A549 (cell line): ENCODE measurements around the gene SNTG2. TPM values are rescaled to one million over a fixed set of nuclear protein-coding genes. Genes with fewer than 3 reads are reported as not detected.

ENCODE experiments used
- ATAC-seq, 2 experiments: fragments of 200-7000 bp in 1 of 2; fragments of >200 bp in 1 of 2; cut with Nextera tagmentation in 1 of 2; cut with Tn5 transposase in 1 of 2; 3 replicates each; pipeline versions ENCODE4 v1.8.0 to v1.9.1; 2018 to 2020; ENCODE audit warnings: mild to moderate bottlenecking in 1 of 2, moderate library complexity in 1 of 2
- CTCF ChIA-PET: fragments of 300-600 bp; sonication (Branson Sonifier 250); formaldehyde crosslinking; extraction: SDS; loops from one replicate; lab custom pipeline; 2021; ENCODE audit warnings: antibody characterized with exemption, inconsistent platforms; lab: Yijun Ruan, JAX
- POLR2A ChIA-PET: fragments of 350-600 bp; formaldehyde crosslinking; extraction: SDS; loops from one replicate; lab custom pipeline; 2021; ENCODE audit warnings: antibody characterized with exemption, inconsistent platforms; lab: Yijun Ruan, JAX
- DNase-seq, 2 experiments: peaks; one replicate each; pipeline versions ENCODE4 v3.0.0 to v3.0.0-alpha.2; 2011 to 2016; ENCODE audit warnings: low read depth in 1 of 2, low spot score in 1 of 2
- FAIRE-seq: peaks from 2 replicates; lab custom pipeline; 2011; peaks lifted over from hg19 to GRCh38; lab: Jason Lieb, UNC
- H3K27ac ChIP-seq, 2 experiments: fragments of >200 bp; sonication (Bioruptor Twin); formaldehyde crosslinking; 3 replicates each; pipeline ENCODE4 v1.5.1; 2016 to 2017
- H3K4me1 ChIP-seq: fragments of >200 bp; sonication (Bioruptor Twin); formaldehyde crosslinking; 3 replicates; pipeline ENCODE4 v1.6.1; 2016
- H3K4me2 ChIP-seq: fragments of >200 bp; sonication (Bioruptor Twin); formaldehyde crosslinking; 3 replicates; pipeline ENCODE4 v1.6.1; 2016
- H3K4me3 ChIP-seq: fragments of >200 bp; sonication (Bioruptor Twin); formaldehyde crosslinking; 3 replicates; pipeline ENCODE4 v1.5.1; 2016
- H3K9me3 ChIP-seq: fragments of >200 bp; sonication (Bioruptor Twin); formaldehyde crosslinking; 3 replicates; pipeline ENCODE4 v1.6.1; 2016
- BHLHE40 ChIP-seq: IDR thresholded peaks from 2 replicates; pipeline ENCODE4 v1.6.1; 2012; ENCODE audit warnings: low read depth, low read length, inconsistent platforms
- CBX2 ChIP-seq: fragments of 200-600 bp; sonication (generic); IDR thresholded peaks from 2 replicates; pipeline ENCODE4 v1.6.1; 2016; ENCODE audit warnings: low read depth, mild to moderate bottlenecking, borderline replicate concordance
- CBX8 ChIP-seq: fragments of 200-600 bp; sonication (generic); IDR thresholded peaks from 2 replicates; pipeline ENCODE4 v1.6.1; 2016
- CHD2 ChIP-seq: fragments of 150-350 bp; IDR thresholded peaks from 2 replicates; pipeline ENCODE4 v1.6.1; 2014; ENCODE audit warnings: low read length; ENCODE audit not compliant: partially characterized antibody
- CHD4 ChIP-seq: fragments of 200-600 bp; sonication (generic); IDR thresholded peaks from 2 replicates; pipeline ENCODE4 v1.6.1; 2016; ENCODE audit warnings: antibody characterized with exemption, mild to moderate bottlenecking, borderline replicate concordance
- E2F6 ChIP-seq: IDR thresholded peaks from 2 replicates; pipeline ENCODE4 v1.6.1; 2012; ENCODE audit warnings: low read depth, borderline replicate concordance
- EP300 ChIP-seq, 2 experiments: fragments of >200 bp; sonication (Bioruptor Twin); formaldehyde crosslinking; IDR thresholded peaks; 2 replicates in 1 of 2; 3 replicates in 1 of 2; pipeline ENCODE4 v1.6.1; 2016 to 2017
- ESRRA ChIP-seq: fragments of 150-350 bp; IDR thresholded peaks from 2 replicates; pipeline ENCODE4 v1.6.1; 2014; ENCODE audit warnings: mild to moderate bottlenecking, low read length, borderline replicate concordance
- FOSB ChIP-seq: fragments of 250-450 bp; sonication (Bioruptor Pico); IDR thresholded peaks from 2 replicates; pipeline ENCODE4 v1.5.0; 2020; ENCODE audit warnings: mild to moderate bottlenecking, moderate library complexity
- GATA3 ChIP-seq: IDR thresholded peaks from 2 replicates; pipeline ENCODE4 v1.6.1; 2012; ENCODE audit warnings: borderline replicate concordance
- HDAC2 ChIP-seq: fragments of 200-600 bp; sonication (generic); IDR thresholded peaks from 2 replicates; pipeline ENCODE4 v1.6.1; 2016
- HEYL ChIP-seq: fragments of 250-450 bp; sonication (Bioruptor Pico); IDR thresholded peaks from 2 replicates; pipeline ENCODE4 v1.8.0; 2021; ENCODE audit warnings: mild to moderate bottlenecking, moderate library complexity
- HOXB13 ChIP-seq: fragments of 250-450 bp; sonication (Bioruptor Pico); IDR thresholded peaks from 2 replicates; pipeline ENCODE4 v1.5.0; 2020; ENCODE audit warnings: low read depth, mild to moderate bottlenecking, moderate library complexity
- MAZ ChIP-seq: fragments of 150-350 bp; IDR thresholded peaks from 2 replicates; pipeline ENCODE4 v1.6.1; 2014; ENCODE audit warnings: antibody characterized with exemption, low read depth, low read length, borderline replicate concordance
- NFE2L2 ChIP-seq: fragments of 150-350 bp; conservative IDR thresholded peaks from 2 replicates; pipeline ENCODE4 v1.6.1; 2014; ENCODE audit warnings: low read length
- NPAS2 ChIP-seq: fragments of 250-450 bp; sonication (Bioruptor Pico); IDR thresholded peaks from 2 replicates; pipeline ENCODE4 v1.8.0; 2022; ENCODE audit warnings: mild to moderate bottlenecking, moderate library complexity, borderline replicate concordance
- PHF8 ChIP-seq: fragments of 200-600 bp; sonication (generic); IDR thresholded peaks from 2 replicates; pipeline ENCODE4 v1.6.1; 2016; ENCODE audit warnings: low read depth, mild to moderate bottlenecking, antibody characterized with exemption, moderate library complexity, borderline replicate concordance
- POLR2AphosphoS2 ChIP-seq: conservative IDR thresholded peaks from 2 replicates; pipeline ENCODE4 v1.6.1; 2012; ENCODE audit warnings: low read length, improper control_type of control experiment, inconsistent platforms
- RAD21 ChIP-seq, 2 experiments: fragments of >200 bp in 1 of 2; sonication (Bioruptor Twin) in 1 of 2; formaldehyde crosslinking in 1 of 2; IDR thresholded peaks in 1 of 2; conservative IDR thresholded peaks in 1 of 2; 2 replicates in 1 of 2; 3 replicates in 1 of 2; pipeline ENCODE4 v1.6.1; 2012 to 2018; ENCODE audit warnings: inconsistent platforms in 1 of 2
- RCOR1 ChIP-seq: fragments of 150-350 bp; IDR thresholded peaks from 2 replicates; pipeline ENCODE4 v1.6.1; 2014; ENCODE audit warnings: antibody characterized with exemption, low read length, low read depth
- RFX5 ChIP-seq: fragments of 450-650 bp; IDR thresholded peaks from 2 replicates; pipeline ENCODE4 v1.7.1; 2014; ENCODE audit warnings: antibody characterized with exemption, mild to moderate bottlenecking, moderate library complexity
- SMC3 ChIP-seq: fragments of >200 bp; sonication (Bioruptor Twin); formaldehyde crosslinking; IDR thresholded peaks from 3 replicates; pipeline ENCODE4 v1.6.1; 2018; ENCODE audit warnings: inconsistent platforms
- SREBF2 ChIP-seq: fragments of 450-650 bp; IDR thresholded peaks from 2 replicates; pipeline ENCODE4 v1.6.1; 2014; ENCODE audit warnings: mild to moderate bottlenecking, moderate library complexity
- WGBS: methylation state at CpG from one replicate; pipeline ENCODE4 v1.1.6; 2017; ENCODE audit errors: missing lambda C conversion rate; 5-methylcytosine and 5-hydroxymethylcytosine counted together
- polyA plus RNA-seq, 4 experiments: library from polyadenylated mRNA; depleted of rRNA in 3 of 4; stranded (reverse); fragments of >200 nt; fragmentation: RNase III in 1 of 4; extraction: RNeasy Plus Mini Kit Qiagen cat#74134 plus additional on column Dnase treatment in 1 of 4; gene quantifications; 2 replicates in 3 of 4; 3 replicates in 1 of 4; pipeline ENCODE4 v1.2.3, GENCODE V29; 2011 to 2017
- TF ChIP-seq, protein P1 (sequence below): fragments of >200 bp; sonication (Bioruptor Twin); formaldehyde crosslinking; IDR thresholded peaks from 3 replicates; pipeline ENCODE4 v1.6.1; 2016

Gene SNTG2
- polyA plus RNA-seq, 2 of the 4 experiments (the other 2 are of a cell fraction) = not detected

DNA sequence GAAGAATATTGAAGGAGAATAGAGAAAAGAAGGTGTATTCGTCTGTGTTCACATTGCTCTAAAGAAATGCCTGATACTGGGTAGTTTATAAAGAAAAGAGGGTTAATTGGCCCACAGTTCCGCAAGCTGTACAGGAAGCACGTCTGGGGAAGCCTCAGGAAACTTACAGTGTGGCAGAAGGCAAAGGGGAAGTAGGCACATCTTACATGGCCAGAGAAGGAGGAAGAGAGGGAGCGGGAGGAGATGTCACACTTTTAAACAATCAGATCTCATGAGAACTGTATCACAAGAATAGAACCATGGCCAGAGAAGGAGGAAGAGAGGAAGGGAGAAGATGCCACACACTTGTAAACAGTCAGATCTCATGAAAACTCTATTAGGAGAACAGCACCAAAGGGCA, 303.0 kb downstream of the SNTG2 start:
- no peaks in the 10 kb centered on the region for H3K4me1 ChIP-seq
- no peak overlapping the region for H3K4me2 ChIP-seq
- no peak overlapping the region for H3K27ac ChIP-seq
- 4% methylated on average over 4 of the region's 4 CpGs for WGBS
- no peaks in the 10 kb centered on the region for H3K9me3 ChIP-seq
- POLR2A ChIA-PET = no interaction called here
- CTCF ChIA-PET = no interaction called here
- ATAC-seq (no peak), FAIRE-seq (no peak), DNase-seq (no peak)
- TF ChIP-seq SMC3 = no peak
- TF ChIP-seq CHD4 = no peak
- H3K4me3 ChIP-seq = no peak overlapping the region

GRCh38 chr2:1254662-1255343, 304.2 kb downstream of the SNTG2 start:
- Histone ChIP-seq H3K27ac (no peak overlapping the region), H3K4me1 (no peaks in the 10 kb centered on the region), H3K4me2 (no peak overlapping the region), H3K9me3 (no peaks in the 10 kb centered on the region)
- CTCF ChIA-PET = no interaction called here
- TF ChIP-seq HOXB13 (CRISPR knock-in tag) (no peak), BHLHE40 (no peak), POLR2AphosphoS2 (no peak), HEYL (CRISPR knock-in tag) (no peak), ESRRA (no peak), E2F6 (no peak), GATA3 (no peak), RCOR1 (no peak), HDAC2 (no peak), CBX8 (no peak; the same call in 1 of the 2 replicates), RAD21 (conservative IDR thresholded peaks at IDR 0.05 in 1 of 2, IDR thresholded peaks at IDR 0.05 in 1 of 2) (no peak), CBX2 (no peak), MAZ (no peak), NFE2L2 (no peak), CHD2 (no peak), FOSB (CRISPR knock-in tag) (no peak)
- TF ChIP-seq, protein P1, sequence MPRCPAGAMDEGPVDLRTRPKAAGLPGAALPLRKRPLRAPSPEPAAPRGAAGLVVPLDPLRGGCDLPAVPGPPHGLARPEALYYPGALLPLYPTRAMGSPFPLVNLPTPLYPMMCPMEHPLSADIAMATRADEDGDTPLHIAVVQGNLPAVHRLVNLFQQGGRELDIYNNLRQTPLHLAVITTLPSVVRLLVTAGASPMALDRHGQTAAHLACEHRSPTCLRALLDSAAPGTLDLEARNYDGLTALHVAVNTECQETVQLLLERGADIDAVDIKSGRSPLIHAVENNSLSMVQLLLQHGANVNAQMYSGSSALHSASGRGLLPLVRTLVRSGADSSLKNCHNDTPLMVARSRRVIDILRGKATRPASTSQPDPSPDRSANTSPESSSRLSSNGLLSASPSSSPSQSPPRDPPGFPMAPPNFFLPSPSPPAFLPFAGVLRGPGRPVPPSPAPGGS = no peak
- TF ChIP-seq, all 56 proteins: peak for 0
- no peak for ATAC-seq
- 15% methylated on average over 18 of the region's 18 CpGs for WGBS
- POLR2A ChIA-PET = no interaction called here
- no peak for DNase-seq
- H3K4me3 ChIP-seq = no peak overlapping the region
- FAIRE-seq = no peak

GRCh38 chr2:1256632-1257324, 306.1 kb downstream of the SNTG2 start:
- no peak overlapping the region for H3K4me3 ChIP-seq
- no peak for FAIRE-seq
- no peak overlapping the region for H3K4me2 ChIP-seq
- 19% methylated on average over 10 of the region's 10 CpGs for WGBS
- H3K27ac ChIP-seq = no peak overlapping the region
- H3K9me3 ChIP-seq = no peaks in the 10 kb centered on the region
- no peak for ATAC-seq
- DNase-seq = no peak
- no peak for TF ChIP-seq FOSB (CRISPR knock-in tag)
- no peak for TF ChIP-seq BHLHE40
- no peak for TF ChIP-seq E2F6
- TF ChIP-seq SMC3 = no peak
- no peak for TF ChIP-seq NPAS2 (CRISPR knock-in tag)
- no peak for TF ChIP-seq PHF8
- TF ChIP-seq EP300 (IDR thresholded peaks at IDR 0.05) = no peak
- TF ChIP-seq CHD2 = no peak
- TF ChIP-seq RFX5 = no peak
- TF ChIP-seq, protein P1 = no peak
- TF ChIP-seq SREBF2 = no peak
- H3K4me1 ChIP-seq = no peaks in the 10 kb centered on the region
- POLR2A ChIA-PET = no interaction called here
- CTCF ChIA-PET = interaction anchor here (0.6 kb wide), 1 partner anchor 55 kb away, joined by 3 read pairs; no protein-coding TSS in a partner anchor
